Ectodermal cell (in vitro differentiated cells): ENCODE measurements around the gene TP53.
"Not testable (repeated sequence)": the region's sequence is repeated elsewhere in the genome, so short reads cannot be mapped to it uniquely, and the experiment has no call there.

Experiments used
- H3K27ac ChIP-seq: 2 replicates; pipeline ENCODE4 v1.7.0; 2013; ENCODE audit warnings: mild to moderate bottlenecking, low read depth, low read length; ENCODE audit not compliant: insufficient read depth, poor library complexity, severe bottlenecking
- H3K27me3 ChIP-seq: 2 replicates; pipeline ENCODE4 v1.7.0; 2013; ENCODE audit warnings: mild to moderate bottlenecking, low read length; ENCODE audit not compliant: insufficient read depth, control insufficient read depth, poor library complexity, severe bottlenecking
- H3K36me3 ChIP-seq: one replicate; pipeline ENCODE4 v1.7.0; 2013; ENCODE audit warnings: low read length; ENCODE audit not compliant: control insufficient read depth, insufficient read depth
- H3K4me1 ChIP-seq: one replicate; pipeline ENCODE4 v1.7.0; 2013; ENCODE audit warnings: low read length; ENCODE audit not compliant: control insufficient read depth, insufficient read depth
- H3K4me3 ChIP-seq: 2 replicates; pipeline ENCODE4 v1.7.0; 2013; ENCODE audit warnings: low read depth, low read length, control low read depth; ENCODE audit not compliant: insufficient read depth
- H3K9me3 ChIP-seq: 2 replicates; pipeline ENCODE4 v1.7.0; 2013; ENCODE audit warnings: mild to moderate bottlenecking, low read length, moderate library complexity; ENCODE audit not compliant: control insufficient read depth
- WGBS, 2 experiments: methylation state at CpG; one replicate each; pipeline ENCODE4 v1.1.7; 2013; ENCODE audit warnings: missing lambda C conversion rate in 2 of 2; 5-methylcytosine and 5-hydroxymethylcytosine counted together

TP53 gene

GRCh38 chr17:7647018-7647417, 40.3 kb downstream of the TP53 start:
- Histone ChIP-seq H3K27me3 (peaks cover 12% of the 10 kb centered on the region), H3K9me3 (no peaks in the 10 kb centered on the region), H3K27ac (no peak overlapping the region), H3K4me1 (peaks cover 4% of the 10 kb centered on the region), H3K36me3 (no peaks in the 10 kb centered on the region), H3K4me3 (no peak overlapping the region)
- 88 to 95% methylated on average over 3 to 4 of the region's 4 CpGs for WGBS, 2 experiments

- H3K27ac ChIP-seq = no peak overlapping the region
- peaks cover 7% of the 10 kb centered on the region for H3K27me3 ChIP-seq
Observed at GRCh38 chr17:7646457-7646856, 40.8 kb downstream of the TP53 start.

GRCh38 chr17:7644775-7645174, 42.5 kb downstream of the TP53 start:
- Histone ChIP-seq H3K27me3 (no peaks in the 10 kb centered on the region), H3K36me3 (no peaks in the 10 kb centered on the region), H3K9me3 (no peaks in the 10 kb centered on the region), H3K4me3 (no peak overlapping the region), H3K4me1 (no peaks in the 10 kb centered on the region), H3K27ac (no peak overlapping the region)
- WGBS, 2 experiments = 93 to 94% methylated on average over 4 of the region's 4 CpGs

More at GRCh38 chr17:7646457-7646856, 40.8 kb downstream of the TP53 start:
- no peaks in the 10 kb centered on the region for H3K9me3 ChIP-seq
- H3K4me3 ChIP-seq = no peak overlapping the region
- no peaks in the 10 kb centered on the region for H3K36me3 ChIP-seq
- peaks cover 4% of the 10 kb centered on the region for H3K4me1 ChIP-seq
- 85 to 89% methylated on average over 9 of the region's 9 CpGs for WGBS, 2 experiments

- WGBS, 2 experiments = 82 to 87% methylated on average over 7 of the region's 7 CpGs
- not testable (repeated sequence) for H3K27ac ChIP-seq, H3K9me3 ChIP-seq
Observed at GRCh38 chr17:7641635-7642034, 45.7 kb downstream of the TP53 start.

GRCh38 chr17:7640783-7641182, 46.5 kb downstream of the TP53 start:
- Histone ChIP-seq H3K9me3 (no peaks in the 10 kb centered on the region), H3K36me3 (no peaks in the 10 kb centered on the region), H3K4me3 (no peak overlapping the region), H3K27me3 (no peaks in the 10 kb centered on the region), H3K27ac (no peak overlapping the region), H3K4me1 (no peaks in the 10 kb centered on the region)
- WGBS, 2 experiments = 93% methylated on average over 26 of the region's 26 CpGs

More at GRCh38 chr17:7641635-7642034, 45.7 kb downstream of the TP53 start:
- H3K27me3 ChIP-seq, H3K36me3 ChIP-seq, H3K4me3 ChIP-seq, H3K4me1 ChIP-seq: not testable (repeated sequence)

- H3K36me3 ChIP-seq = no peaks in the 10 kb centered on the region
- no peak overlapping the region for H3K4me3 ChIP-seq
Observed at GRCh38 chr17:7636163-7636562, 51.1 kb downstream of the TP53 start.

GRCh38 chr17:7634384-7634783, 52.9 kb downstream of the TP53 start:
- Histone ChIP-seq H3K27ac (no peak overlapping the region), H3K27me3 (no peaks in the 10 kb centered on the region), H3K4me1 (no peaks in the 10 kb centered on the region), H3K36me3 (no peaks in the 10 kb centered on the region), H3K9me3 (no peaks in the 10 kb centered on the region), H3K4me3 (no peak overlapping the region)
- 47 to 48% methylated on average over 5 of the region's 5 CpGs for WGBS, 2 experiments

More at GRCh38 chr17:7636163-7636562, 51.1 kb downstream of the TP53 start:
- WGBS, 2 experiments = 58 to 61% methylated on average over 5 of the region's 5 CpGs
- Histone ChIP-seq H3K27ac (no peak overlapping the region), H3K9me3 (no peaks in the 10 kb centered on the region), H3K4me1 (no peaks in the 10 kb centered on the region), H3K27me3 (no peaks in the 10 kb centered on the region)

- Histone ChIP-seq H3K4me3 (no peak overlapping the region), H3K36me3 (no peaks in the 10 kb centered on the region), H3K4me1 (no peaks in the 10 kb centered on the region), H3K9me3 (no peaks in the 10 kb centered on the region), H3K27ac (no peak overlapping the region), H3K27me3 (no peaks in the 10 kb centered on the region)
- WGBS, 2 experiments = 84% methylated on average over 2 of the region's 2 CpGs
Observed at GRCh38 chr17:7633093-7633492, 54.2 kb downstream of the TP53 start.

- no peaks in the 10 kb centered on the region for H3K36me3 ChIP-seq
- H3K4me3 ChIP-seq = no peak overlapping the region
- 37 to 40% methylated on average over 6 of the region's 6 CpGs for WGBS, 2 experiments
- no peak overlapping the region for H3K27ac ChIP-seq
- no peaks in the 10 kb centered on the region for H3K9me3 ChIP-seq
- no peaks in the 10 kb centered on the region for H3K27me3 ChIP-seq
- no peaks in the 10 kb centered on the region for H3K4me1 ChIP-seq
Observed at GRCh38 chr17:7632492-7632894, 54.8 kb downstream of the TP53 start.

- 93% methylated on average over 11 of the region's 11 CpGs for WGBS, 2 experiments
- Histone ChIP-seq H3K27me3 (no peaks in the 10 kb centered on the region), H3K4me3 (no peak overlapping the region), H3K36me3 (no peaks in the 10 kb centered on the region), H3K27ac (no peak overlapping the region), H3K4me1 (peaks cover 2% of the 10 kb centered on the region), H3K9me3 (no peaks in the 10 kb centered on the region)
Observed at GRCh38 chr17:7631398-7632380, 55.6 kb downstream of the TP53 start.
